Duodenal mucosa (tissue), 2 donors: Measurements from ENCODE around the gene DNAI1.

Experiments
- H3K27ac ChIP-seq: one replicate; pipeline ENCODE4 v1.7.0; 2013; ENCODE audit warnings: low read depth, low read length
- H3K27me3 ChIP-seq, 2 donors: one replicate each; pipeline ENCODE4 v1.7.0; 2013; ENCODE audit warnings: low read length in 2 of 2, control low read depth in 1 of 2; ENCODE audit not compliant: insufficient read depth in 2 of 2, control insufficient read depth in 1 of 2
- H3K36me3 ChIP-seq, 2 donors: one replicate each; pipeline ENCODE4 v1.7.0; 2013; ENCODE audit warnings: low read length in 2 of 2, control low read depth in 1 of 2; ENCODE audit not compliant: insufficient read depth in 2 of 2, control insufficient read depth in 1 of 2
- H3K4me1 ChIP-seq, 2 donors: one replicate each; pipeline ENCODE4 v1.7.0; 2013; ENCODE audit warnings: low read length in 2 of 2, control low read depth in 1 of 2; ENCODE audit not compliant: insufficient read depth in 2 of 2, control insufficient read depth in 1 of 2
- H3K4me3 ChIP-seq, 2 donors: one replicate each; pipeline ENCODE4 v1.7.0; 2013; ENCODE audit warnings: low read length in 2 of 2, low read depth in 1 of 2
- H3K9ac ChIP-seq, 2 donors: one replicate each; pipeline ENCODE4 v1.7.0; 2013; ENCODE audit warnings: low read length in 2 of 2, low read depth in 1 of 2
- H3K9me3 ChIP-seq, 2 donors: one replicate each; pipeline ENCODE4 v1.7.0; 2013; ENCODE audit warnings: low read length in 2 of 2, control low read depth in 1 of 2; ENCODE audit not compliant: control insufficient read depth in 1 of 2

The DNAI1 gene

GRCh38 chr9:34499076-34499475 is 40.5 kb downstream of the DNAI1 start:
- H3K36me3 ChIP-seq: no peaks in the 10 kb centered on the region
- no peak overlapping the region for H3K4me3 ChIP-seq
- no peak overlapping the region for H3K9ac ChIP-seq
- no peak overlapping the region for H3K27ac ChIP-seq
- no peaks in the 10 kb centered on the region for H3K4me1 ChIP-seq
- no peaks in the 10 kb centered on the region for H3K9me3 ChIP-seq
- no peaks in the 10 kb centered on the region for H3K27me3 ChIP-seq

GRCh38 chr9:34500623-34501267 is 42.1 kb downstream of the DNAI1 start:
- H3K9ac ChIP-seq: no peak overlapping the region
- no peak overlapping the region for H3K4me3 ChIP-seq
- H3K27ac ChIP-seq: no peak overlapping the region
- no peaks in the 10 kb centered on the region for H3K9me3 ChIP-seq
- H3K4me1 ChIP-seq: no peaks in the 10 kb centered on the region
- H3K36me3 ChIP-seq: no peaks in the 10 kb centered on the region
- no peaks in the 10 kb centered on the region for H3K27me3 ChIP-seq

DNA sequence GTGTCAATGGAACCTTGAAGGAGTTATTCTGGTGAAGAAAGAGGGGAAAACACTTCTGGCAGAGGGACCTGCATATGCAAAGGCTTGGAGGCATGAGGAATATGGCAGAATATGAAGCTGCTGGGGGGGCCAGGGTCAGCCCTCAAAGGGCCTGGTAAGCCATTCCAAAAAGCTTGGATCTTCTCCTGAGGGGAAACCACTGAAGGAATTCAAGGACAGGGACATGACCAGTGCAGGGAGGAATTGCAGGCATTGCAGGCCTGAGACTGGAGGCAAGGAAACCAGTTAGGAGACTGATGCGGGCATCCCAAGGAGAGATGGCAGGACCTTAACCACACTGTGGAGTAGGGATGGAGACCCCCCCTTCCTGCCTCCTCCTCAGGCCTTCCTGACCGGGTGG is 42.8 kb downstream of the DNAI1 start:
- H3K4me3 ChIP-seq: no peak overlapping the region
- H3K9ac ChIP-seq: no peak overlapping the region
- H3K36me3 ChIP-seq: no peaks in the 10 kb centered on the region
- H3K4me1 ChIP-seq: no peaks in the 10 kb centered on the region
- no peaks in the 10 kb centered on the region for H3K9me3 ChIP-seq
- H3K27ac ChIP-seq: no peak overlapping the region
- no peaks in the 10 kb centered on the region for H3K27me3 ChIP-seq

GRCh38 chr9:34501889-34502425 is 43.4 kb downstream of the DNAI1 start:
- Histone ChIP-seq H3K27me3 (no peaks in the 10 kb centered on the region), H3K9ac (no peak overlapping the region), H3K4me3 (no peak overlapping the region), H3K4me1 (no peaks in the 10 kb centered on the region), H3K27ac (no peak overlapping the region), H3K9me3 (no peaks in the 10 kb centered on the region), H3K36me3 (no peaks in the 10 kb centered on the region)

DNA sequence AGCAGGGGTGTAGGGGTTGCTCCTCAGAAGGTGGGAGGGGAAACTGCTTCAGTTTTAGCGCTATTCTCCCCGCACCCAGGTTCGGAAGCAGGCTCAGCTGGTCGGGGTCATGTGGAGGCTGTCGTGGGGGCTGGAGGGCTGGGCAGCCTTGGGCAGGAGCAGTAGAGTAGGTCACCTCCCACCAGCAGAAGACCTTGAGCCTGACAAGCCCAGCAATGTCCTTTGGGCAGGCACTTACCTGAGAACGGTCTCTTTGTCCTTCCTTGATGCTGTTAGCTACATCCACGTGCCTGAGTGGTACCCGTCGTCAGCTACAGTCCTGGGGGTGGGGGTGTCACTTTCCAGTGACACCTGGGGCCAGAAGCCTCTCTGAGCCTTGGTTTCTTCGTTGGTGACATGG is 43.9 kb downstream of the DNAI1 start:
- Histone ChIP-seq H3K4me1 (no peaks in the 10 kb centered on the region), H3K9ac (no peak overlapping the region), H3K9me3 (no peaks in the 10 kb centered on the region), H3K36me3 (no peaks in the 10 kb centered on the region), H3K27me3 (no peaks in the 10 kb centered on the region), H3K27ac (no peak overlapping the region), H3K4me3 (no peak overlapping the region)

GRCh38 chr9:34502891-34503290 is 44.3 kb downstream of the DNAI1 start:
- Histone ChIP-seq H3K4me3 (no peak overlapping the region), H3K9ac (no peak overlapping the region), H3K27ac (no peak overlapping the region)

DNA sequence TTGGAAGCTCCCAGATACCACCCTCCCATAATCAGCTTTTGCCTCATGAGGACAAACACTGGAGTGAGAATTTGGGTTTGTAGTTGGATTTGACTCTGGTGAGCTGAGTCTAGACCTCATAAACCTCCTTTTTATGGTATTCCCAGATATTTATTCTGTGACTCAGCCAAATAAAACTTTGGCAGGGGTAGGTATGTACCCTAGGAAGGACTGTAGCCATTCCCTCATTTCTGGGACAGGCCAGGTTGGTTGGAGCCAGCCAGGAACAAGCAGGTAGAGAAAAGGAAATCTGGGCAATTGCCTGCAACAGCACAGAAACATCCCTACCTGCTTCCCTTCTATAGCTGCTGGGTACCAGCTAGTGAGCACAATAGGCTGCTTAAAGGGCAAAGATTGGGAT is 44.8 kb downstream of the DNAI1 start:
- no peak overlapping the region for H3K9ac ChIP-seq
- H3K36me3 ChIP-seq: no peaks in the 10 kb centered on the region

More at GRCh38 chr9:34502891-34503290, 44.3 kb downstream of the DNAI1 start:
- no peaks in the 10 kb centered on the region for H3K9me3 ChIP-seq
- H3K27me3 ChIP-seq: no peaks in the 10 kb centered on the region
- H3K4me1 ChIP-seq: no peaks in the 10 kb centered on the region
- no peaks in the 10 kb centered on the region for H3K36me3 ChIP-seq

DNA sequence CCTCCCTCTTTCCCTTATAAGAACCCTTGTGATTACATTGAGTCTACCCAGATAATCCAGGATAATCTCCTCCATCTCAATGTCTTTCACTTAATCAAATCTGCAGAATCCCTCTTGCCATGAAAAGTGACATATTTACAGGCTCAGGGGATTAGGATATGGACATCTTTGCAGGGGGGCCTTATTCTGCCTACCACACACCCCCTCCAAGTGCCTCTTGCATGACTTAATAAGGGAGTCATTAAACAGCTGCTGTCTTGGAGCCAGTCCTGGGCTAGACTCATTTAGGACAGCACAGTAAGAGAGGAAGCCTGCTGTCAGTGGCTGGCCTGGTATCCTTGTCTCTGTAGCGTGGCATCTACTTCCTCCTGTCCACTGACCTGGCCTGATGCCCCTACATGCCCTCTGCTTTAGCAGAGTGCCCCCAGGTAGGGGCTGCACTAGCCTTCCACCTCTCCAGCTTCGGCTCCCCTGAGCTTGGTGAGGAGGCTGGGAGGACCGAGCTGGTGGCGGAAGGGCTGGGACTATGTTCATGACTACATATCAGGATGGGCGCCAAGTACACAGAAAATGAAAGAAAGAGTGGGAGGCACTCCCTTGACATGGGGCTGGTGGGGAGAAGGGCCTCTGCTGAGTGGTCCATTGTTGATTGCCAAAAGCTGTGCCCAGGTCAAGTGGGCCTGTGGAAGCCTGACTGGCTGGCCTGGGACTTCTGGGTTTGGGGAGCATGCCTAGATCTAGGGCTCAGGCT is 46.9 kb downstream of the DNAI1 start:
- no peak overlapping the region for H3K27ac ChIP-seq
- no peak overlapping the region for H3K9ac ChIP-seq
- no peak overlapping the region for H3K4me3 ChIP-seq
- no peaks in the 10 kb centered on the region for H3K27me3 ChIP-seq
- H3K4me1 ChIP-seq: peaks cover 0 to 2% of the 10 kb centered on the region in 2 donors
- H3K9me3 ChIP-seq: no peaks in the 10 kb centered on the region
- H3K36me3 ChIP-seq: no peaks in the 10 kb centered on the region

More for the DNA sequence above, 44.8 kb downstream of the DNAI1 start:
- no peak overlapping the region for H3K27ac ChIP-seq
- no peaks in the 10 kb centered on the region for H3K9me3 ChIP-seq
- H3K4me1 ChIP-seq: no peaks in the 10 kb centered on the region
- H3K27me3 ChIP-seq: no peaks in the 10 kb centered on the region
- H3K4me3 ChIP-seq: no peak overlapping the region

DNA sequence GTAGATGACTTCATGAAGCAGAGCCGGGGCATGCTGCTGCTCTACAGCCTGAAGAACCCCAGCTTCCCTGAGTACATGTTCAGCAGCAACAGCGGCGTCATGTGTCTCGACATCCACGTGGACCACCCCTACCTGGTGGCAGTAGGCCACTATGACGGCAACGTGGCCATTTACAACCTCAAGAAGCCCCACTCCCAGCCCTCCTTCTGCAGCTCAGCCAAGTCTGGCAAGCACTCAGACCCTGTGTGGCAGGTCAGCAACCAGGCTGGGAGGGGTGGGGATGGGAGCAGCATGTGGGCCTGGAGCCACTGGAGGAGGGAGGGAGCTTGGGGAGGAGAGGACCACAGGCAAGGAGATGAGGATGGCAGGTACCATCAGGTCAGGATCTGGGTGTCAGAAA is 48.0 kb downstream of the DNAI1 start:
- Histone ChIP-seq H3K9ac (no peak overlapping the region), H3K27ac (no peak overlapping the region), H3K4me3 (no peak overlapping the region), H3K27me3 (no peaks in the 10 kb centered on the region), H3K4me1 (peaks cover 9% of the 10 kb centered on the region in 2 donors), H3K36me3 (no peaks in the 10 kb centered on the region), H3K9me3 (no peaks in the 10 kb centered on the region)

DNA sequence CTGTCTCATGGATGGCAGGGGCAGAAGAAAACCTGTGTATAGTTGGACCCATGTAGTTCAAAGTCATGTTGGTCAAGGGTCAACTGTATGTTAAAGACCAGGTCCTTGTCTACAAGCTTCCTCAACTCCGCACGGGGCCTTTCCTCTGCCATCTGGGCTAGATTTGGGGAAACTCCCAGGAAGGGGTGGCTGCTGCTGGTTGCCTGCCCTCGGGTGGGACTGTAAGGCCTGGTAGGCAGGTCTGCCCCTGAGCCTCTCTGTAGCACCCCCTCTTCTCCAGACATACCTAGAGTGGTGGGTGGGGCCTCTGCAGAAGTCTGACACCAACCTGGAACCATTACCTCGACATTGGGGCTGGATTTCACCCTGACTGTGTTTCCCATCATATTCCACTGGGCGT is 49.0 kb downstream of the DNAI1 start:
- Histone ChIP-seq H3K27ac (no peak overlapping the region), H3K27me3 (no peaks in the 10 kb centered on the region), H3K36me3 (no peaks in the 10 kb centered on the region), H3K9ac (no peak overlapping the region), H3K9me3 (no peaks in the 10 kb centered on the region), H3K4me1 (peaks cover 9 to 11% of the 10 kb centered on the region in 2 donors), H3K4me3 (no peak overlapping the region)
